ENCODE measurements around the gene NCMAP.
"Not testable (repeated sequence)": the region's sequence is repeated elsewhere in the genome, so short reads cannot be mapped to it uniquely, and the experiment has no call there.

DNA sequence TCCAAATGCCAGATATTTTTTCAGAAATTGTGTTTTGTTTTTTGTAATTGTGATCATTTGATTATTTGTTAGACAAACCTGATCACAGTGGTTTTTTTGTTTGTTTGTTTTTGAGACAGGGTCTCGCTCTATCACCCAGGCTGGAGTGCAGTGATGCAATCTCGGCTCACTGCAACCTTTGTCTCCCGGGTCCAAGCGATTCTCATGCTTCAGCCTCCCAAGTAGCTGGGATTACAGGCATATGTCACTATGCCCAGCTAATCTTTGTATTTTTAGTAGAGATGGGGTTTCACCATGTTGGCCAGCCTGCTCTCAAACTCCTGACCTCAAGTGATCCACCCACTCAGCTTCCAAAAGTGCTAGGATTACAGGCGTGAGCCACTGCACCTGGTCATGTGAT, 6.7 kb upstream of the NCMAP start:
- TF ChIP-seq, protein P1, sequence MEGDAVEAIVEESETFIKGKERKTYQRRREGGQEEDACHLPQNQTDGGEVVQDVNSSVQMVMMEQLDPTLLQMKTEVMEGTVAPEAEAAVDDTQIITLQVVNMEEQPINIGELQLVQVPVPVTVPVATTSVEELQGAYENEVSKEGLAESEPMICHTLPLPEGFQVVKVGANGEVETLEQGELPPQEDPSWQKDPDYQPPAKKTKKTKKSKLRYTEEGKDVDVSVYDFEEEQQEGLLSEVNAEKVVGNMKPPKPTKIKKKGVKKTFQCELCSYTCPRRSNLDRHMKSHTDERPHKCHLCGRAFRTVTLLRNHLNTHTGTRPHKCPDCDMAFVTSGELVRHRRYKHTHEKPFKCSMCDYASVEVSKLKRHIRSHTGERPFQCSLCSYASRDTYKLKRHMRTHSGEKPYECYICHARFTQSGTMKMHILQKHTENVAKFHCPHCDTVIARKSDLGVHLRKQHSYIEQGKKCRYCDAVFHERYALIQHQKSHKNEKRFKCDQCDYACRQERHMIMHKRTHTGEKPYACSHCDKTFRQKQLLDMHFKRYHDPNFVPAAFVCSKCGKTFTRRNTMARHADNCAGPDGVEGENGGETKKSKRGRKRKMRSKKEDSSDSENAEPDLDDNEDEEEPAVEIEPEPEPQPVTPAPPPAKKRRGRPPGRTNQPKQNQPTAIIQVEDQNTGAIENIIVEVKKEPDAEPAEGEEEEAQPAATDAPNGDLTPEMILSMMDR (IDR thresholded peaks at IDR 0.05) = not testable (repeated sequence)
- not testable (repeated sequence) for TF ChIP-seq POLR2A, POLR2AphosphoS5 (IDR thresholded peaks at IDR 0.05)
